Measurements from ENCODE around the gene NTF4. TPM values are rescaled to one million over a fixed set of nuclear protein-coding genes. Genes with fewer than 3 reads are reported as not detected.

The NTF4 gene
- total and polyA plus RNA-seq, 2 experiments from 2014 or later = 0.94 to 2.7 TPM

DNA sequence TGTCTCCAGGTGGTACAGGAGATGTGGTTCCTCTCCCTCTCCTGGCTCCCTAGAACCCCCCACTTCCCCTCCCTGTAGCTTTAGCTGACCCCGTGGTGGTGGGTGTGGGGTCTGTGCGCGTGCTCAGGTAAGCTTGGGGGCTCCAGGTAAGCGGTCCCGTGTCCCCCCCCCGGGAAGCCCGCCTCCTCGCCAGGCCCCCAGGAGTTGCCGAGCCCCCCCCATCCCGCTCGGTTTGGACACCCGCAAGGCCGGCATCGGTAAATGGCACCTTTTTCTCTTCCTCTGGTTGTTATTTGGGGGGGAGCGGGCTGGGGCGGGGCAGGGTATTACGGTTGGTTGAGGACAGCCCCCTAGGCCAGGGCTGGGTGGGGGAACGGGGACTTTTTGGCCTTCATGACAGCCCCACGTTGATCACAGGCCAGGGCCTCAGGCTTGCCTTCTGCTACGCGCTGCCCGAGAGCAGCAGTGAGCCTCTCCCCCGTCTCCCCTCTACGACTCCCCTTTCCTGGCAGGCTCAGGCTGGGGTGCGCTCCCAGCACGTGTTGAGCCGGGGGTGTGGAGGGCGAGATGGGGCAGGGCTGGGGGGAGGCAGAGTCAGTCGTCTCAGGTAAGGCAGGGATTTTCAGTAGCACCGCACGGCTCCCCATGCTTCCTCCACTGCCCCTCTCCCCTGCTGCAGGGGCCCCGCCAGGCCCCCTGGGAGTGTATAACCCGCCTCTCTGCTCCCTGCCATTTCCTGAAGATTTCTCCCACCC is 38.9 kb upstream of the NTF4 start:
- Histone ChIP-seq H3K4me2 (no peak overlapping the region), H3K4me1 (ENCODE audit: insufficient read depth) (no peaks in the 10 kb centered on the region; the same call in 1 of the 2 replicates), H3K27ac (ENCODE audit: low read depth) (no peak overlapping the region), H3K36me3 (ENCODE audit: insufficient read depth) (peaks cover 34% of the 10 kb centered on the region), H3K4me3 (no peak overlapping the region), H2AFZ (no peak overlapping the region), H3K27me3 (ENCODE audit: insufficient read depth) (no peaks in the 10 kb centered on the region), H4K20me1 (replicated peaks; ENCODE audit: insufficient read depth) (peaks cover 28% of the 10 kb centered on the region), H3K79me2 (replicated peaks; ENCODE audit: insufficient read depth) (peaks cover 12% of the 10 kb centered on the region), H3F3A (replicated peaks; ENCODE audit: low read depth) (peaks cover 31% of the 10 kb centered on the region), H3K9me2 (ENCODE audit: insufficient read depth) (no peaks in the 10 kb centered on the region)
- TF ChIP-seq, protein P1, sequence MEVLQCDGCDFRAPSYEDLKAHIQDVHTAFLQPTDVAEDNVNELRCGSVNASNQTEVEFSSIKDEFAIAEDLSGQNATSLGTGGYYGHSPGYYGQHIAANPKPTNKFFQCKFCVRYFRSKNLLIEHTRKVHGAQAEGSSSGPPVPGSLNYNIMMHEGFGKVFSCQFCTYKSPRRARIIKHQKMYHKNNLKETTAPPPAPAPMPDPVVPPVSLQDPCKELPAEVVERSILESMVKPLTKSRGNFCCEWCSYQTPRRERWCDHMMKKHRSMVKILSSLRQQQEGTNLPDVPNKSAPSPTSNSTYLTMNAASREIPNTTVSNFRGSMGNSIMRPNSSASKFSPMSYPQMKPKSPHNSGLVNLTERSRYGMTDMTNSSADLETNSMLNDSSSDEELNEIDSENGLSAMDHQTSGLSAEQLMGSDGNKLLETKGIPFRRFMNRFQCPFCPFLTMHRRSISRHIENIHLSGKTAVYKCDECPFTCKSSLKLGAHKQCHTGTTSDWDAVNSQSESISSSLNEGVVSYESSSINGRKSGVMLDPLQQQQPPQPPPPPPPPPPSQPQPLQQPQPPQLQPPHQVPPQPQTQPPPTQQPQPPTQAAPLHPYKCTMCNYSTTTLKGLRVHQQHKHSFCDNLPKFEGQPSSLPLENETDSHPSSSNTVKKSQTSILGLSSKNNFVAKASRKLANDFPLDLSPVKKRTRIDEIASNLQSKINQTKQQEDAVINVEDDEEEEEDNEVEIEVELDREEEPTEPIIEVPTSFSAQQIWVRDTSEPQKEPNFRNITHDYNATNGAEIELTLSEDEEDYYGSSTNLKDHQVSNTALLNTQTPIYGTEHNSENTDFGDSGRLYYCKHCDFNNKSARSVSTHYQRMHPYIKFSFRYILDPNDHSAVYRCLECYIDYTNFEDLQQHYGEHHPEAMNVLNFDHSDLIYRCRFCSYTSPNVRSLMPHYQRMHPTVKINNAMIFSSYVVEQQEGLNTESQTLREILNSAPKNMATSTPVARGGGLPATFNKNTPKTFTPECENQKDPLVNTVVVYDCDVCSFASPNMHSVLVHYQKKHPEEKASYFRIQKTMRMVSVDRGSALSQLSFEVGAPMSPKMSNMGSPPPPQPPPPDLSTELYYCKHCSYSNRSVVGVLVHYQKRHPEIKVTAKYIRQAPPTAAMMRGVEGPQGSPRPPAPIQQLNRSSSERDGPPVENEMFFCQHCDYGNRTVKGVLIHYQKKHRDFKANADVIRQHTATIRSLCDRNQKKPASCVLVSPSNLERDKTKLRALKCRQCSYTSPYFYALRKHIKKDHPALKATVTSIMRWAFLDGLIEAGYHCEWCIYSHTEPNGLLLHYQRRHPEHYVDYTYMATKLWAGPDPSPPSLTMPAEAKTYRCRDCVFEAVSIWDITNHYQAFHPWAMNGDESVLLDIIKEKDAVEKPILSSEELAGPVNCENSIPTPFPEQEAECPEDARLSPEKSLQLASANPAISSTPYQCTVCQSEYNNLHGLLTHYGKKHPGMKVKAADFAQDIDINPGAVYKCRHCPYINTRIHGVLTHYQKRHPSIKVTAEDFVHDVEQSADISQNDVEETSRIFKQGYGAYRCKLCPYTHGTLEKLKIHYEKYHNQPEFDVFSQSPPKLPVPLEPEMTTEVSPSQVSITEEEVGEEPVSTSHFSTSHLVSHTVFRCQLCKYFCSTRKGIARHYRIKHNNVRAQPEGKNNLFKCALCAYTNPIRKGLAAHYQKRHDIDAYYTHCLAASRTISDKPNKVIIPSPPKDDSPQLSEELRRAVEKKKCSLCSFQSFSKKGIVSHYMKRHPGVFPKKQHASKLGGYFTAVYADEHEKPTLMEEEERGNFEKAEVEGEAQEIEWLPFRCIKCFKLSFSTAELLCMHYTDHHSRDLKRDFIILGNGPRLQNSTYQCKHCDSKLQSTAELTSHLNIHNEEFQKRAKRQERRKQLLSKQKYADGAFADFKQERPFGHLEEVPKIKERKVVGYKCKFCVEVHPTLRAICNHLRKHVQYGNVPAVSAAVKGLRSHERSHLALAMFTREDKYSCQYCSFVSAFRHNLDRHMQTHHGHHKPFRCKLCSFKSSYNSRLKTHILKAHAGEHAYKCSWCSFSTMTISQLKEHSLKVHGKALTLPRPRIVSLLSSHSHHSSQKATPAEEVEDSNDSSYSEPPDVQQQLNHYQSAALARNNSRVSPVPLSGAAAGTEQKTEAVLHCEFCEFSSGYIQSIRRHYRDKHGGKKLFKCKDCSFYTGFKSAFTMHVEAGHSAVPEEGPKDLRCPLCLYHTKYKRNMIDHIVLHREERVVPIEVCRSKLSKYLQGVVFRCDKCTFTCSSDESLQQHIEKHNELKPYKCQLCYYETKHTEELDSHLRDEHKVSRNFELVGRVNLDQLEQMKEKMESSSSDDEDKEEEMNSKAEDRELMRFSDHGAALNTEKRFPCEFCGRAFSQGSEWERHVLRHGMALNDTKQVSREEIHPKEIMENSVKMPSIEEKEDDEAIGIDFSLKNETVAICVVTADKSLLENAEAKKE (CRISPR knock-in tag; IDR thresholded peaks at IDR 0.05) = no peak
- no peak for TF ChIP-seq STAT1 (IDR thresholded peaks at IDR 0.05; ENCODE audit: unreplicated experiment)
- TF ChIP-seq CTCF (conservative IDR thresholded peaks at IDR 0.05; ENCODE audit: low read depth in 2 of 2) = no peak
- no peak for TF ChIP-seq ZNF114 (CRISPR knock-in tag; IDR thresholded peaks at IDR 0.05)
- no peak for TF ChIP-seq REST (IDR thresholded peaks at IDR 0.05; ENCODE audit: unreplicated experiment)
- no peak for ATAC-seq
- peaks cover 87% of the 10 kb centered on the region for H3K36me3 Mint-ChIP-seq (ENCODE audit: low read depth)
- no peak for DNase-seq (ENCODE audit: low spot score)
- no peak overlapping the region for H3K27ac Mint-ChIP-seq
- peaks cover 23% of the 10 kb centered on the region for H3K4me1 Mint-ChIP-seq
- H3K9me3 Mint-ChIP-seq = no peaks in the 10 kb centered on the region; the same call in 1 of the 3 replicates
- peaks cover 20% of the 10 kb centered on the region for H3K27me3 Mint-ChIP-seq (ENCODE audit: insufficient read depth, low read depth, poor library complexity)
- no peak overlapping the region for H3K4me3 Mint-ChIP-seq
